SK-N-SH (cell line): ENCODE measurements around the gene U2AF1L4. TPM values are rescaled to one million over a fixed set of nuclear protein-coding genes. Genes with fewer than 3 reads are reported as not detected.
"Not testable (repeated sequence)": the region's sequence is repeated elsewhere in the genome, so short reads cannot be mapped to it uniquely, and the experiment has no call there.

ENCODE experiments used
- CTCF ChIA-PET: fragments of 300-600, 350-600 bp; formaldehyde crosslinking; extraction: SDS; loops from one replicate; lab custom pipeline; 2021; lab: Yijun Ruan, JAX
- POLR2A ChIA-PET: fragments of 350-600 bp; sonication (Branson Sonifier 250); formaldehyde crosslinking; extraction: SDS; loops from one replicate; lab custom pipeline; 2020; ENCODE audit warnings: antibody characterized with exemption, inconsistent platforms; lab: Yijun Ruan, JAX
- DNase-seq: peaks from one replicate; pipeline ENCODE4 v3.0.0; 2012
- H2AFZ ChIP-seq: fragments of 200-600 bp; sonication (generic); 2 replicates; pipeline ENCODE4 v1.8.1; 2016; ENCODE audit warnings: antibody characterized with exemption, mild to moderate bottlenecking, low read depth
- H3F3A ChIP-seq: fragments of 200-600 bp; sonication (generic); replicated peaks from 2 replicates; pipeline ENCODE3; 2016; ENCODE audit warnings: antibody characterized with exemption, mild to moderate bottlenecking; ENCODE audit not compliant: insufficient read depth
- H3K27ac ChIP-seq, 2 experiments: fragments of 200-500 bp in 1 of 2; fragments of 200-600 bp in 1 of 2; sonication (Bioruptor generic) in 1 of 2; sonication (generic), shearing (Covaris generic) in 1 of 2; 2 replicates each; pipeline versions ENCODE4 v1.5.1 to v1.6.1; 2014 to 2016; ENCODE audit warnings: low read depth in 2 of 2, inconsistent platforms in 1 of 2, low read length in 1 of 2, mild to moderate bottlenecking in 1 of 2, mixed read lengths in 1 of 2
- H3K27me3 ChIP-seq: fragments of 200-600 bp; sonication (generic), shearing (Covaris generic); 2 replicates; pipeline ENCODE4 v1.6.1; 2016; ENCODE audit warnings: mixed run types; ENCODE audit not compliant: insufficient read depth
- H3K36me3 ChIP-seq, 2 experiments: fragments of 200-500 bp in 1 of 2; fragments of 200-600 bp in 1 of 2; sonication (Bioruptor generic) in 1 of 2; sonication (generic) in 1 of 2; replicated peaks in 1 of 2; 2 replicates each; pipeline versions ENCODE3 to v1.5.1; 2014 to 2016; ENCODE audit warnings: low read length in 1 of 2, mild to moderate bottlenecking in 1 of 2; ENCODE audit not compliant: insufficient read depth in 2 of 2, control insufficient read depth in 1 of 2
- H3K4me1 ChIP-seq, 2 experiments: fragments of 200-500 bp in 1 of 2; fragments of 200-600 bp in 1 of 2; sonication (Bioruptor generic) in 1 of 2; sonication (generic), shearing (Covaris generic) in 1 of 2; 2 replicates each; pipeline versions ENCODE4 v1.5.1 to v1.6.1; 2014 to 2016; ENCODE audit warnings: low read depth in 1 of 2, low read length in 1 of 2, mixed run types in 1 of 2; ENCODE audit not compliant: insufficient read depth in 2 of 2, control insufficient read depth in 1 of 2
- H3K4me2 ChIP-seq: fragments of 200-600 bp; sonication (generic), shearing (Covaris generic); 2 replicates; pipeline ENCODE4 v1.6.1; 2017; ENCODE audit warnings: mixed run types
- H3K4me3 ChIP-seq, 2 experiments: fragments of 200-500 bp in 1 of 2; fragments of 200-600 bp in 1 of 2; sonication (Bioruptor generic) in 1 of 2; sonication (generic), shearing (Covaris generic) in 1 of 2; 2 replicates each; pipeline versions ENCODE4 v1.5.1 to v1.8.1; 2014 to 2016; ENCODE audit warnings: low read depth in 2 of 2, inconsistent platforms in 1 of 2, low read length in 1 of 2, mild to moderate bottlenecking in 1 of 2, mixed read lengths in 1 of 2, moderate library complexity in 1 of 2
- H3K79me2 ChIP-seq: fragments of 200-600 bp; sonication (generic); 2 replicates; pipeline ENCODE4 v1.8.1; 2017; ENCODE audit warnings: mild to moderate bottlenecking; ENCODE audit not compliant: insufficient read depth
- H3K9ac ChIP-seq: fragments of 200-600 bp; sonication (generic); 2 replicates; pipeline ENCODE4 v1.6.1; 2017; ENCODE audit warnings: mixed run types
- H3K9me2 ChIP-seq: fragments of 200-600 bp; sonication (generic); 2 replicates; pipeline ENCODE4 v1.6.1; 2017; ENCODE audit warnings: mixed run types
- H3K9me3 ChIP-seq: fragments of 200-600 bp; sonication (generic); 2 replicates; pipeline ENCODE4 v1.6.1; 2017; ENCODE audit warnings: mixed run types, mild to moderate bottlenecking, moderate library complexity
- H4K20me1 ChIP-seq: fragments of 200-600 bp; sonication (generic); 2 replicates; pipeline ENCODE4 v1.6.1; 2017; ENCODE audit warnings: mild to moderate bottlenecking, mixed run types; ENCODE audit not compliant: insufficient read depth
- EP300 ChIP-seq, 2 experiments: IDR thresholded peaks; 2 replicates each; pipeline versions ENCODE4 v1.4.0 to v1.6.1; 2012; ENCODE audit warnings: borderline replicate concordance in 1 of 2, low read depth in 1 of 2, low read length in 1 of 2
- EZH2phosphoT487 ChIP-seq: fragments of 200-600 bp; sonication (generic); IDR thresholded peaks from 2 replicates; pipeline ENCODE4 v1.6.1; 2017; ENCODE audit warnings: low read depth, mixed run types, mild to moderate bottlenecking, antibody characterized with exemption, moderate library complexity, borderline replicate concordance
- FOXJ3 ChIP-seq: sonication (generic); formaldehyde crosslinking; IDR thresholded peaks from 2 replicates; pipeline ENCODE4 v1.5.1; 2020; ENCODE audit warnings: mild to moderate bottlenecking, missing genetic modification reagents
- FOXM1 ChIP-seq: IDR thresholded peaks from 2 replicates; pipeline ENCODE4 v1.4.0; 2012; ENCODE audit warnings: low read depth, mild to moderate bottlenecking
- JUND ChIP-seq: IDR thresholded peaks from 2 replicates; pipeline ENCODE4 v1.4.0; 2012
- PBX3 ChIP-seq: IDR thresholded peaks from 2 replicates; pipeline ENCODE4; 2012
- POLR2AphosphoS5 ChIP-seq: IDR thresholded peaks from 2 replicates; pipeline ENCODE4 v1.6.1; 2012; ENCODE audit warnings: low read depth, low read length
- RCOR1 ChIP-seq: fragments of 150-350 bp; IDR thresholded peaks from 2 replicates; pipeline ENCODE4 v1.6.1; 2017; ENCODE audit warnings: antibody characterized with exemption, low read length
- RXRA ChIP-seq: IDR thresholded peaks from 2 replicates; pipeline ENCODE4 v1.4.0; 2012; ENCODE audit warnings: low read depth, mild to moderate bottlenecking, borderline replicate concordance
- SIN3A ChIP-seq: IDR thresholded peaks from 2 replicates; pipeline ENCODE4 v1.6.1; 2012; ENCODE audit warnings: low read depth, mild to moderate bottlenecking, low read length, moderate library complexity, borderline replicate concordance
- SMC3 ChIP-seq: IDR thresholded peaks from 2 replicates; pipeline ENCODE4 v1.6.1; 2012; ENCODE audit warnings: low read depth, low read length, improper control_type of control experiment
- TAF1 ChIP-seq: IDR thresholded peaks from 2 replicates; pipeline ENCODE4 v1.6.1; 2012; ENCODE audit warnings: low read depth, mild to moderate bottlenecking, low read length, moderate library complexity, borderline replicate concordance
- USF1 ChIP-seq: IDR thresholded peaks from 2 replicates; pipeline ENCODE4 v1.4.0; 2012; ENCODE audit warnings: low read depth, borderline replicate concordance
- USF2 ChIP-seq: fragments of 150-350 bp; IDR thresholded peaks from 2 replicates; pipeline ENCODE4 v1.6.1; 2017; ENCODE audit warnings: antibody characterized with exemption, low read length, low read depth, borderline replicate concordance
- YY1 ChIP-seq: IDR thresholded peaks from 2 replicates; pipeline ENCODE4 v1.4.0; 2012; ENCODE audit warnings: low read depth, mild to moderate bottlenecking
- WGBS: methylation state at CpG from one replicate; pipeline ENCODE4 v1.1.6; 2017; ENCODE audit warnings: low lambda C conversion rate; 5-methylcytosine and 5-hydroxymethylcytosine counted together
- polyA plus RNA-seq, 3 experiments: library from polyadenylated mRNA; depleted of rRNA; stranded (reverse); fragments of >200 nt; gene quantifications; 2 replicates each; pipeline ENCODE4 v1.2.3, GENCODE V29; 2012

U2AF1L4 gene
- polyA plus RNA-seq, 1 of the 3 experiments (the other 2 are of a cell fraction): 25.9 TPM

- ChIA-PET CTCF (no interaction called here), POLR2A (no interaction called here)
- no peak for DNase-seq
- TF ChIP-seq SIN3A (no peak), TAF1 (no peak), SMC3 (no peak), PBX3 (no peak), FOXJ3 (CRISPR knock-in tag) (no peak), JUND (no peak)
- Histone ChIP-seq H4K20me1 (peaks cover 10% of the 10 kb centered on the region), H2AFZ (no peak overlapping the region), H3K9ac (no peak overlapping the region), H3K4me1 (no peaks in the 10 kb centered on the region), H3K4me3 (no peak overlapping the region), H3K27ac (no peak overlapping the region), H3K27me3 (no peaks in the 10 kb centered on the region), H3K4me2 (no peak overlapping the region), H3K79me2 (peaks cover 5% of the 10 kb centered on the region), H3K9me3 (no peaks in the 10 kb centered on the region), H3K36me3 (peaks cover 18 to 85% of the 10 kb centered on the region in 2 experiments), H3F3A (no peaks in the 10 kb centered on the region), H3K9me2 (no peaks in the 10 kb centered on the region)
- WGBS: 96% methylated on average over 18 of the region's 23 CpGs
These were observed 19.9 kb downstream of the U2AF1L4 start for GRCh38 chr19:35725216-35725861.

- no peaks in the 10 kb centered on the region for H3K27me3 ChIP-seq
- ChIA-PET POLR2A (no interaction called here), CTCF (interaction anchor here (0.5 kb wide), 1 partner anchor 32 kb away, joined by 3 read pairs; no protein-coding TSS in a partner anchor)
- peaks cover 17% of the 10 kb centered on the region for H4K20me1 ChIP-seq
- peaks cover 24 to 83% of the 10 kb centered on the region in 2 experiments for H3K36me3 ChIP-seq
- no peak overlapping the region for H3K4me3 ChIP-seq
- no peaks in the 10 kb centered on the region for H3K9me2 ChIP-seq
- WGBS: 94% methylated on average over 6 of the region's 12 CpGs
- no peaks in the 10 kb centered on the region for H3K9me3 ChIP-seq
- H3K4me2 ChIP-seq: no peak overlapping the region
- no peak overlapping the region for H2AFZ ChIP-seq
- no peaks in the 10 kb centered on the region for H3F3A ChIP-seq
- H3K79me2 ChIP-seq: peaks cover 12% of the 10 kb centered on the region
- no peaks in the 10 kb centered on the region; a peak in 1 of 4 replicates for H3K4me1 ChIP-seq
- no peak for DNase-seq
- H3K27ac ChIP-seq: no peak overlapping the region
- TF ChIP-seq JUND (no peak), SIN3A (no peak), FOXM1 (no peak), USF1 (no peak), PBX3 (no peak), RCOR1 (no peak), USF2 (no peak), POLR2AphosphoS5 (no peak), EP300 (IDR thresholded peaks at IDR 0.05; ENCODE audit: borderline replicate concordance in 1 of 2, low read depth in 1 of 2, low read length in 1 of 2) (no peak), YY1 (no peak), EZH2phosphoT487 (no peak), RXRA (no peak)
- no peak overlapping the region for H3K9ac ChIP-seq
These were observed 20.7 kb downstream of the U2AF1L4 start for GRCh38 chr19:35724560-35724959.

- H3K4me1 ChIP-seq, H3F3A ChIP-seq, DNase-seq, H3K27ac ChIP-seq, H3K9me3 ChIP-seq, H3K9ac ChIP-seq, H3K9me2 ChIP-seq, H3K4me3 ChIP-seq, H2AFZ ChIP-seq, H3K27me3 ChIP-seq, H3K4me2 ChIP-seq: not testable (repeated sequence)
- 89% methylated on average over 7 of the region's 7 CpGs for WGBS
- ChIA-PET POLR2A (interaction anchor here (1.4 kb wide), 1 partner anchor 16 kb away, joined by 5 read pairs; no protein-coding TSS in a partner anchor), CTCF (interaction anchor here (0.5 kb wide), 1 partner anchor 31 kb away, joined by 3 read pairs; no protein-coding TSS in a partner anchor)
- Histone ChIP-seq H3K36me3 (peaks cover 22 to 81% of the 10 kb centered on the region in 2 experiments), H3K79me2 (peaks cover 17% of the 10 kb centered on the region), H4K20me1 (peaks cover 22% of the 10 kb centered on the region)
These were observed 21.1 kb downstream of the U2AF1L4 start for GRCh38 chr19:35724132-35724531.
